SK-N-SH (cell line): ENCODE measurements around the gene TMEM212. TPM values are rescaled to one million over a fixed set of nuclear protein-coding genes. Genes with fewer than 3 reads are reported as not detected.

ENCODE experiments used
- CTCF ChIA-PET: fragments of 300-600, 350-600 bp; formaldehyde crosslinking; extraction: SDS; loops from one replicate; lab custom pipeline; 2021; lab: Yijun Ruan, JAX
- POLR2A ChIA-PET: fragments of 350-600 bp; sonication (Branson Sonifier 250); formaldehyde crosslinking; extraction: SDS; loops from one replicate; lab custom pipeline; 2020; ENCODE audit warnings: antibody characterized with exemption, inconsistent platforms; lab: Yijun Ruan, JAX
- DNase-seq: peaks from one replicate; pipeline ENCODE4 v3.0.0; 2012
- H2AFZ ChIP-seq: fragments of 200-600 bp; sonication (generic); 2 replicates; pipeline ENCODE4 v1.8.1; 2016; ENCODE audit warnings: antibody characterized with exemption, mild to moderate bottlenecking, low read depth
- H3F3A ChIP-seq: fragments of 200-600 bp; sonication (generic); replicated peaks from 2 replicates; pipeline ENCODE3; 2016; ENCODE audit warnings: antibody characterized with exemption, mild to moderate bottlenecking; ENCODE audit not compliant: insufficient read depth
- H3K27ac ChIP-seq, 2 experiments: fragments of 200-500 bp in 1 of 2; fragments of 200-600 bp in 1 of 2; sonication (Bioruptor generic) in 1 of 2; sonication (generic), shearing (Covaris generic) in 1 of 2; 2 replicates each; pipeline versions ENCODE4 v1.5.1 to v1.6.1; 2014 to 2016; ENCODE audit warnings: low read depth in 2 of 2, inconsistent platforms in 1 of 2, low read length in 1 of 2, mild to moderate bottlenecking in 1 of 2, mixed read lengths in 1 of 2
- H3K27me3 ChIP-seq: fragments of 200-600 bp; sonication (generic), shearing (Covaris generic); 2 replicates; pipeline ENCODE4 v1.6.1; 2016; ENCODE audit warnings: mixed run types; ENCODE audit not compliant: insufficient read depth
- H3K36me3 ChIP-seq, 2 experiments: fragments of 200-500 bp in 1 of 2; fragments of 200-600 bp in 1 of 2; sonication (Bioruptor generic) in 1 of 2; sonication (generic) in 1 of 2; replicated peaks in 1 of 2; 2 replicates each; pipeline versions ENCODE3 to v1.5.1; 2014 to 2016; ENCODE audit warnings: low read length in 1 of 2, mild to moderate bottlenecking in 1 of 2; ENCODE audit not compliant: insufficient read depth in 2 of 2, control insufficient read depth in 1 of 2
- H3K4me1 ChIP-seq, 2 experiments: fragments of 200-500 bp in 1 of 2; fragments of 200-600 bp in 1 of 2; sonication (Bioruptor generic) in 1 of 2; sonication (generic), shearing (Covaris generic) in 1 of 2; 2 replicates each; pipeline versions ENCODE4 v1.5.1 to v1.6.1; 2014 to 2016; ENCODE audit warnings: low read depth in 1 of 2, low read length in 1 of 2, mixed run types in 1 of 2; ENCODE audit not compliant: insufficient read depth in 2 of 2, control insufficient read depth in 1 of 2
- H3K4me2 ChIP-seq: fragments of 200-600 bp; sonication (generic), shearing (Covaris generic); 2 replicates; pipeline ENCODE4 v1.6.1; 2017; ENCODE audit warnings: mixed run types
- H3K4me3 ChIP-seq, 2 experiments: fragments of 200-500 bp in 1 of 2; fragments of 200-600 bp in 1 of 2; sonication (Bioruptor generic) in 1 of 2; sonication (generic), shearing (Covaris generic) in 1 of 2; 2 replicates each; pipeline versions ENCODE4 v1.5.1 to v1.8.1; 2014 to 2016; ENCODE audit warnings: low read depth in 2 of 2, inconsistent platforms in 1 of 2, low read length in 1 of 2, mild to moderate bottlenecking in 1 of 2, mixed read lengths in 1 of 2, moderate library complexity in 1 of 2
- H3K79me2 ChIP-seq: fragments of 200-600 bp; sonication (generic); 2 replicates; pipeline ENCODE4 v1.8.1; 2017; ENCODE audit warnings: mild to moderate bottlenecking; ENCODE audit not compliant: insufficient read depth
- H3K9ac ChIP-seq: fragments of 200-600 bp; sonication (generic); 2 replicates; pipeline ENCODE4 v1.6.1; 2017; ENCODE audit warnings: mixed run types
- H3K9me2 ChIP-seq: fragments of 200-600 bp; sonication (generic); 2 replicates; pipeline ENCODE4 v1.6.1; 2017; ENCODE audit warnings: mixed run types
- H3K9me3 ChIP-seq: fragments of 200-600 bp; sonication (generic); 2 replicates; pipeline ENCODE4 v1.6.1; 2017; ENCODE audit warnings: mixed run types, mild to moderate bottlenecking, moderate library complexity
- H4K20me1 ChIP-seq: fragments of 200-600 bp; sonication (generic); 2 replicates; pipeline ENCODE4 v1.6.1; 2017; ENCODE audit warnings: mild to moderate bottlenecking, mixed run types; ENCODE audit not compliant: insufficient read depth
- CHD2 ChIP-seq: fragments of 150-350 bp; IDR thresholded peaks from 2 replicates; pipeline ENCODE4 v1.6.1; 2018; ENCODE audit warnings: low read length; ENCODE audit not compliant: partially characterized antibody
- ELF1 ChIP-seq: IDR thresholded peaks from 2 replicates; pipeline ENCODE4 v1.4.0; 2012
- EP300 ChIP-seq, 2 experiments: IDR thresholded peaks; 2 replicates each; pipeline versions ENCODE4 v1.4.0 to v1.6.1; 2012; ENCODE audit warnings: borderline replicate concordance in 1 of 2, low read depth in 1 of 2, low read length in 1 of 2
- FOSL2 ChIP-seq: IDR thresholded peaks from 2 replicates; pipeline ENCODE4 v1.4.0; 2012; ENCODE audit warnings: low read depth, mild to moderate bottlenecking, moderate library complexity, borderline replicate concordance
- FOXJ3 ChIP-seq: sonication (generic); formaldehyde crosslinking; IDR thresholded peaks from 2 replicates; pipeline ENCODE4 v1.5.1; 2020; ENCODE audit warnings: mild to moderate bottlenecking, missing genetic modification reagents
- FOXM1 ChIP-seq: IDR thresholded peaks from 2 replicates; pipeline ENCODE4 v1.4.0; 2012; ENCODE audit warnings: low read depth, mild to moderate bottlenecking
- GABPA ChIP-seq: IDR thresholded peaks from 2 replicates; pipeline ENCODE4 v1.4.0; 2012; ENCODE audit warnings: low read depth, mild to moderate bottlenecking
- JUND ChIP-seq: IDR thresholded peaks from 2 replicates; pipeline ENCODE4 v1.4.0; 2012
- NRF1 ChIP-seq: IDR thresholded peaks from 2 replicates; pipeline ENCODE4 v1.6.1; 2012; ENCODE audit warnings: low read depth, mild to moderate bottlenecking, low read length
- SIN3A ChIP-seq: IDR thresholded peaks from 2 replicates; pipeline ENCODE4 v1.6.1; 2012; ENCODE audit warnings: low read depth, mild to moderate bottlenecking, low read length, moderate library complexity, borderline replicate concordance
- WGBS: methylation state at CpG from one replicate; pipeline ENCODE4 v1.1.6; 2017; ENCODE audit warnings: low lambda C conversion rate; 5-methylcytosine and 5-hydroxymethylcytosine counted together
- polyA plus RNA-seq, 3 experiments: library from polyadenylated mRNA; depleted of rRNA; stranded (reverse); fragments of >200 nt; gene quantifications; 2 replicates each; pipeline ENCODE4 v1.2.3, GENCODE V29; 2012
- TF ChIP-seq, protein P1 (sequence below): IDR thresholded peaks from 2 replicates; pipeline ENCODE4; 2012
- TF ChIP-seq, protein P2 (sequence below): IDR thresholded peaks from 2 replicates; pipeline ENCODE4 v1.6.1; 2012; ENCODE audit warnings: mild to moderate bottlenecking, low read depth, low read length, moderate library complexity
- TF ChIP-seq, protein P3 (sequence below): fragments of 200-600 bp; sonication (generic); IDR thresholded peaks from 2 replicates; pipeline ENCODE4 v1.6.1; 2017; ENCODE audit warnings: antibody characterized with exemption, mild to moderate bottlenecking, moderate library complexity
- TF ChIP-seq, protein P4 (sequence below): fragments of 150-350 bp; IDR thresholded peaks from 2 replicates; pipeline ENCODE4 v1.6.1; 2016; ENCODE audit warnings: mild to moderate bottlenecking, low read depth, low read length

TMEM212 gene
- polyA plus RNA-seq, 1 of the 3 experiments (the other 2 are of a cell fraction), result not detected

DNA sequence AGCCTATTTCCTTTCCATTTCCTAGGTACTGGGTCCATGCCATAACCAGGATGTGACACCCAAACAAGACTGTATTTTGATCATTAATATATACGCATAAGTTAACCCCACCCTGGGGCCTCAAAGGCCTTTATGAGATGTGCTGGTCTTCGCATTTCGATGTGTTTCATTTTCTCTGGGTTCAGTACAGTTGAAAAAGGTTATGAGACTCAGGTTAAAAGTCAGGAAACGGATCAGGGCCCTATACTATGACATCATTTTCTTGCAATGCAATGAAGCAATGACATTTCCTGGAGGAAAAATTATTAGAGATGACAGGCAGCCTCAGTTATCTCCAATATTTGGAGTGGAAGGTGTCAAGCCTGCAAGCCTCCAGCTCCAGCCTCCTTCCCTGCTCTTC, 31.7 kb downstream of the TMEM212 start:
- H3K9ac ChIP-seq, result peak overlapping the region; percentile 40; the same call in 1 of the 2 replicates
- 68% methylated on average over 4 of the region's 4 CpGs for WGBS
- H4K20me1 ChIP-seq, result no peaks in the 10 kb centered on the region
- H3K4me3 ChIP-seq, result no peak overlapping the region
- peaks cover 5 to 37% of the 10 kb centered on the region in 2 experiments for H3K4me1 ChIP-seq
- ChIA-PET POLR2A (no interaction called here), CTCF (no interaction called here)
- H3K79me2 ChIP-seq, result no peaks in the 10 kb centered on the region
- H3K4me2 ChIP-seq, result peak overlapping the region; percentile 42
- TF ChIP-seq, protein P1, sequence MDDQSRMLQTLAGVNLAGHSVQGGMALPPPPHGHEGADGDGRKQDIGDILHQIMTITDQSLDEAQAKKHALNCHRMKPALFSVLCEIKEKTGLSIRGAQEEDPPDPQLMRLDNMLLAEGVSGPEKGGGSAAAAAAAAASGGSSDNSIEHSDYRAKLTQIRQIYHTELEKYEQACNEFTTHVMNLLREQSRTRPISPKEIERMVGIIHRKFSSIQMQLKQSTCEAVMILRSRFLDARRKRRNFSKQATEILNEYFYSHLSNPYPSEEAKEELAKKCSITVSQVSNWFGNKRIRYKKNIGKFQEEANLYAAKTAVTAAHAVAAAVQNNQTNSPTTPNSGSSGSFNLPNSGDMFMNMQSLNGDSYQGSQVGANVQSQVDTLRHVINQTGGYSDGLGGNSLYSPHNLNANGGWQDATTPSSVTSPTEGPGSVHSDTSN, result peak; percentile 85
- TF ChIP-seq EP300 (IDR thresholded peaks at IDR 0.05; ENCODE audit: borderline replicate concordance in 1 of 2, low read depth in 1 of 2, low read length in 1 of 2) (peak in 1 of 2 experiments; percentile 56; a peak in 1 of 4 replicates), JUND (peak; percentile 53), ELF1 (no peak), FOXJ3 (CRISPR knock-in tag) (no peak), GABPA (no peak), NRF1 (no peak), FOXM1 (no peak), SIN3A (no peak), CHD2 (no peak), FOSL2 (0 out of 2 replicates have a peak, but pooled peaks have one; percentile 10)
- TF ChIP-seq, protein P2, sequence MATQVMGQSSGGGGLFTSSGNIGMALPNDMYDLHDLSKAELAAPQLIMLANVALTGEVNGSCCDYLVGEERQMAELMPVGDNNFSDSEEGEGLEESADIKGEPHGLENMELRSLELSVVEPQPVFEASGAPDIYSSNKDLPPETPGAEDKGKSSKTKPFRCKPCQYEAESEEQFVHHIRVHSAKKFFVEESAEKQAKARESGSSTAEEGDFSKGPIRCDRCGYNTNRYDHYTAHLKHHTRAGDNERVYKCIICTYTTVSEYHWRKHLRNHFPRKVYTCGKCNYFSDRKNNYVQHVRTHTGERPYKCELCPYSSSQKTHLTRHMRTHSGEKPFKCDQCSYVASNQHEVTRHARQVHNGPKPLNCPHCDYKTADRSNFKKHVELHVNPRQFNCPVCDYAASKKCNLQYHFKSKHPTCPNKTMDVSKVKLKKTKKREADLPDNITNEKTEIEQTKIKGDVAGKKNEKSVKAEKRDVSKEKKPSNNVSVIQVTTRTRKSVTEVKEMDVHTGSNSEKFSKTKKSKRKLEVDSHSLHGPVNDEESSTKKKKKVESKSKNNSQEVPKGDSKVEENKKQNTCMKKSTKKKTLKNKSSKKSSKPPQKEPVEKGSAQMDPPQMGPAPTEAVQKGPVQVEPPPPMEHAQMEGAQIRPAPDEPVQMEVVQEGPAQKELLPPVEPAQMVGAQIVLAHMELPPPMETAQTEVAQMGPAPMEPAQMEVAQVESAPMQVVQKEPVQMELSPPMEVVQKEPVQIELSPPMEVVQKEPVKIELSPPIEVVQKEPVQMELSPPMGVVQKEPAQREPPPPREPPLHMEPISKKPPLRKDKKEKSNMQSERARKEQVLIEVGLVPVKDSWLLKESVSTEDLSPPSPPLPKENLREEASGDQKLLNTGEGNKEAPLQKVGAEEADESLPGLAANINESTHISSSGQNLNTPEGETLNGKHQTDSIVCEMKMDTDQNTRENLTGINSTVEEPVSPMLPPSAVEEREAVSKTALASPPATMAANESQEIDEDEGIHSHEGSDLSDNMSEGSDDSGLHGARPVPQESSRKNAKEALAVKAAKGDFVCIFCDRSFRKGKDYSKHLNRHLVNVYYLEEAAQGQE, result no peak
- TF ChIP-seq, protein P3, sequence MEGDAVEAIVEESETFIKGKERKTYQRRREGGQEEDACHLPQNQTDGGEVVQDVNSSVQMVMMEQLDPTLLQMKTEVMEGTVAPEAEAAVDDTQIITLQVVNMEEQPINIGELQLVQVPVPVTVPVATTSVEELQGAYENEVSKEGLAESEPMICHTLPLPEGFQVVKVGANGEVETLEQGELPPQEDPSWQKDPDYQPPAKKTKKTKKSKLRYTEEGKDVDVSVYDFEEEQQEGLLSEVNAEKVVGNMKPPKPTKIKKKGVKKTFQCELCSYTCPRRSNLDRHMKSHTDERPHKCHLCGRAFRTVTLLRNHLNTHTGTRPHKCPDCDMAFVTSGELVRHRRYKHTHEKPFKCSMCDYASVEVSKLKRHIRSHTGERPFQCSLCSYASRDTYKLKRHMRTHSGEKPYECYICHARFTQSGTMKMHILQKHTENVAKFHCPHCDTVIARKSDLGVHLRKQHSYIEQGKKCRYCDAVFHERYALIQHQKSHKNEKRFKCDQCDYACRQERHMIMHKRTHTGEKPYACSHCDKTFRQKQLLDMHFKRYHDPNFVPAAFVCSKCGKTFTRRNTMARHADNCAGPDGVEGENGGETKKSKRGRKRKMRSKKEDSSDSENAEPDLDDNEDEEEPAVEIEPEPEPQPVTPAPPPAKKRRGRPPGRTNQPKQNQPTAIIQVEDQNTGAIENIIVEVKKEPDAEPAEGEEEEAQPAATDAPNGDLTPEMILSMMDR, result no peak
- TF ChIP-seq, protein P4, sequence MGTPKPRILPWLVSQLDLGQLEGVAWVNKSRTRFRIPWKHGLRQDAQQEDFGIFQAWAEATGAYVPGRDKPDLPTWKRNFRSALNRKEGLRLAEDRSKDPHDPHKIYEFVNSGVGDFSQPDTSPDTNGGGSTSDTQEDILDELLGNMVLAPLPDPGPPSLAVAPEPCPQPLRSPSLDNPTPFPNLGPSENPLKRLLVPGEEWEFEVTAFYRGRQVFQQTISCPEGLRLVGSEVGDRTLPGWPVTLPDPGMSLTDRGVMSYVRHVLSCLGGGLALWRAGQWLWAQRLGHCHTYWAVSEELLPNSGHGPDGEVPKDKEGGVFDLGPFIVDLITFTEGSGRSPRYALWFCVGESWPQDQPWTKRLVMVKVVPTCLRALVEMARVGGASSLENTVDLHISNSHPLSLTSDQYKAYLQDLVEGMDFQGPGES, result no peak
- no peaks in the 10 kb centered on the region for H3K9me3 ChIP-seq
- peak overlapping the region; percentile 86 to 94 for H3K27ac ChIP-seq
- no peaks in the 10 kb centered on the region for H3K27me3 ChIP-seq
- DNase-seq, result no peak
- no peaks in the 10 kb centered on the region for H3K36me3 ChIP-seq
- no peaks in the 10 kb centered on the region for H3K9me2 ChIP-seq
- H2AFZ ChIP-seq, result 0 out of 2 replicates have a peak overlapping the region, but pooled peaks have one; percentile 7
- peaks cover 33% of the 10 kb centered on the region for H3F3A ChIP-seq
